Measurements from ENCODE around the gene CAMKMT.

Gene CAMKMT

DNA sequence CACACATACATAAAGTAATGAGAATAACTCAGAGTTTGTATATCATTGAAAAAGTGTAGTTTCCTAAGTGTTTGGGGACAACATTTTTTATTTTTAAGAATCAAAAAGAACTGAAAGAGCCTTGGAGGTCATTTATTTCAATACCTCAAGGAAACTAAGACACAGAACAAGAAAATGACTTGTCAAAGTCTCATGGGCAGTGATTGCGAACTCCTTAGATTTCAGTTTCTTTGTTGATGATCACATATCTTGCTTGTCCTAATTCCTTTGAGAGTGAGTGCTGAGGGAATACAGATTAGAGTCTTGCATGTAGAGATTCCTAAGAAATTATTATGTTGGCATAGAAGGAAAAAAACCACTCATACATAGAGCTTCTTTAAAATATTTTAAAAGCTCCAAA lies 243.8 kb downstream of the CAMKMT start:
- DNase-seq = no peak

DNA sequence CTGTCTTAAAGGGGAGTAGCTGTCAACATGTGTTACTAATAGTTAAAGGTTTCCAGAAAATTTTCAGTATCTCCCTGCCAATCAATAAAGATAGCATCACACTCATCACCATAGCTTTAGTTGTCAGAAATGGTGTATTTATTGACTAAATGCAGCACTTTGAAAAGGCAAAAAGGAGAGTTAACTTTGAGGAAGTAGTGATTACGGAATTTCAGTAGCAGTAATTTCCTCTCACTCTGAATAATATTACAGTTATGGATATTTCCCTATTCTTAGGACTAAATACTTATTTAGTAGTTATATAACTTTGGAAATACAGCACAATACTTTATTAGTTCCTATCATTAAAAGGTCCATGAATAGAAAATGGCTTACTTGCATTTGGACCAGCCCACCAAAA lies 250.5 kb downstream of the CAMKMT start:
- no peak for DNase-seq

DNA sequence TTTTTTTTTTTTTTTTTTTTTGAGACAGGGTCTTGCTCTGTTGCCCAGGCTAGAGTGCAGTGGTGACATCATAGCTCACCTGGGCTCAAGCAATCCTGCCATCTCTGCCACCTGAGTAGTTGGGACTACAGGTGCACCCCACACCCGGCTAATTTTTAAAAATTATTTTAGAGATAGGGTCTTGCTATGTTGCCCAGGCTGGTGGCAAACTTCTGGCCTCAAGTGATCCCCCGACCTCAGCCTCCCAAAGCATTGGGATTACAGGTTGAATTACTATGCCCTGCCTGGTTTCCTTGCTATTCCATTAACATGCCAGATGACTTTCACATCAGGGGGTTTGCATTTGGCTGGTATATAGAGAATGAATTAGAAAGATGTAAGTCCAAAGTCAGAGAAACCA lies 253.2 kb downstream of the CAMKMT start:
- no peak for DNase-seq

DNA sequence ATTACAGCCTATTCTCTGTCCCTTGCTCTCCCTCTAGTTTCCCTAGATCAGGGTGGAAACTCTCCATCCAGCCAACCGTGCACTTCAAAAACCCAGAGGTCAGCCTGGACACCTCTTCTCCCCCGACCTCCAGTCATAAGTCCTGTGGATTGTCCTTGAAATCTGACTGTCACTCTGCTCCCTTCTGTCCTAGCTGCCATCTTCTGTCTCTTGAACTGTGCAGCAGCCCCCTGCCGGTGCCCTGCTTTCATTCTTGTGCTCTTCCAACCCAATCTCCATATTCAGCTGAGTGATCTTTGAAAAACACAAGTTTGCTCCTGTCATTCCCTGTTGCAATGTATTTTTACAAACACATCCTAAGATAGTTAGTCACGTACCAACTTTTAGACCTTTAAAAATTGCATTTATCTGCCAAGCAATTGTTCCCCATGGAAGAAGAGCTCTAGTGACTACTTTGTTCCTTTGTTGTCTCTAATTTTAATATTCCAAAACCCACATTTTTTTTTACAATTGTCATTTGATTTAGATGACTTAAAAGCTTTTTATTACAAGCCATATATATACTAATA lies 254.3 kb downstream of the CAMKMT start:
- DNase-seq = no peak

DNA sequence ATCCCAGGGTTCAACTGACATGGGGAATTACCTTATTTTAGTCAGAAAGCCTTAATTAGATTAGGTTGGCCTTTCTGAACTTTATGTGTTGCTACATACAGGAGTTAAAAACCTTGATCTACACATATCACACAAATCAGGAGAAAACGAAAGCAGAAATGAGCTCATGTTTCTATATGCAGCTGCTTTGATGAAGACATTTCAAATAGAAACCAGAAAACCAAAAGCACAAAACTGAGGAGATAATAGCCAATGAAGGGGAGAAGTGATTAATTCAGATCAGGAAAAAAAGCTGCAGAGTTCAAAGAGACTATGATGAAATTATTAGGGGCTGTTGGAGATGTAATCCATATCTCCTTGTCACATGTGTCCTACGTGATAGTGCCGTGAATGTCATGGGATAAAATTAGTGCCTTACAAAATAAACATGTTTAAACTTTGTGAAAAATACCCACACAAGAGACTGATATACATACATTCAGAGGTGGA lies 255.0 kb downstream of the CAMKMT start:
- DNase-seq = no peak

DNA sequence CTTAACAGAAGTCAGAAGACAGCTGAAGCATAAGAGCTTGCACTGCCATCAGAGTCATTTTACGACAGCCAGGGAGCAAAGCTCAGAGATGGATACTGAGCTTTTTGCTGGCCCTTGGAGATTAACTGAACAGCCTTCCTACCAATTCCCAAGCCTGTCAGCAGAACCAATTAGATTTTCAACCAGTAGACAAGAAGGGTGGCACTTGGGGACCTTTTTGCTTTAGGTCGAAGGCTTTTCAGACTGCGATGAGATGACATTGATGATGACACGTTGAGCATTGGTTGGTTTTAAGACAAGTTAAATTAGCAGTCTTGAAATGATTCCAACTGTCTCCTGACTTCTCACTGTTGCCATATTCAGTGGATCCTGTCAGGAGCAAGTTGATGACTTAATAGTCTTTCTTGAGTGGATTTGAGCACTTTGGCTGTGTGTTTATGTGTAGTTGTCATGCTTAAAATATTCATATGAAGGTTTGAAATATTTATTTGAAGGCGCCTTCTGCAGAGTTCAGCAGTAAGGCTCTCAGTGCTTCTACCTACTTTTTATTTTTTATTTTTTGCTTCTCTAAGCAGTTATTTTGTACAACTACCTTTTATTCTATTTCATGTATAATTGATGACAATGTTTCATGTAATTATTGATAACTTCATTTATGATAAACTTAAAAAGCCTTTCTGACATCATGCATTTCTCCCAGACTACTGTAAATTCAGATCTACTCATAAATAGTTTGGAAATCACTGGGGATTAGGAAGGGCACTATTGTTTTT lies 256.7 kb downstream of the CAMKMT start:
- no peak for DNase-seq

DNA sequence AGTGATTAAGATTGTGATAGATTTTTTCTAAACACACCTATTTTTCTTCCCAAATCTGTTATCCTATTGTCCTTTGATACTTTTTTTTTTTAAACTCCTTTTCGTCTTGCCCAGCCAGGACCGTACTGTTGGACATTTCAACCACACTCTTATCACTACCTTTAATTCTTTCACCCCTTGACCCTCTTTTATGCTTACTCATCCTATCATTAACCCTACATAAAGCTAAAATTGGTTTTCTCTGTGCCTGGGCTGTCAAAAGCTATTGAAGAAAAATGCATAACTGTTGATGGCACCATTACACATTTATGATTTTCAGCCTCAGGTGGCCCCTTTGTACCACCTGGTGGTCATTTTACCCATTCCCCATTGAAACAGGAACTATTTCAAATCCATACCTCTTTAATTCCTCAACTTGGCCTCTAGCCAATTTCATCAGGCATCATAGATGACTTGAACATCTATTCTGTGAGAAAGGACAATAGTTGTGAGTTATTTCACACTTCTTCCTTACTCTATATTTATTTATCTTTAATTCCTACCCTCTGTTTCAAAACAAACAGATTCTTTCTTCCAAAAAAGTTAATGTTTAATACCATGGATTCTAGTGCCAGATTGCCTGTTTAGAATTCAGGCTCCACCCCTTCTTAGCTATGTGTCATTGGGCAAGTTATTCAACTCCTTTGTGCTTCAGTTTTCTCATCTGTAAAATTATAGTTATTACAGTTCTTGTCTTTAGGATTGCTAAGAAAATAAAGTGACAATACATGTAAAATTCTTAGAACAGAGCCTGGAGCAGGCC lies 258.6 kb downstream of the CAMKMT start:
- no peak for DNase-seq

DNA sequence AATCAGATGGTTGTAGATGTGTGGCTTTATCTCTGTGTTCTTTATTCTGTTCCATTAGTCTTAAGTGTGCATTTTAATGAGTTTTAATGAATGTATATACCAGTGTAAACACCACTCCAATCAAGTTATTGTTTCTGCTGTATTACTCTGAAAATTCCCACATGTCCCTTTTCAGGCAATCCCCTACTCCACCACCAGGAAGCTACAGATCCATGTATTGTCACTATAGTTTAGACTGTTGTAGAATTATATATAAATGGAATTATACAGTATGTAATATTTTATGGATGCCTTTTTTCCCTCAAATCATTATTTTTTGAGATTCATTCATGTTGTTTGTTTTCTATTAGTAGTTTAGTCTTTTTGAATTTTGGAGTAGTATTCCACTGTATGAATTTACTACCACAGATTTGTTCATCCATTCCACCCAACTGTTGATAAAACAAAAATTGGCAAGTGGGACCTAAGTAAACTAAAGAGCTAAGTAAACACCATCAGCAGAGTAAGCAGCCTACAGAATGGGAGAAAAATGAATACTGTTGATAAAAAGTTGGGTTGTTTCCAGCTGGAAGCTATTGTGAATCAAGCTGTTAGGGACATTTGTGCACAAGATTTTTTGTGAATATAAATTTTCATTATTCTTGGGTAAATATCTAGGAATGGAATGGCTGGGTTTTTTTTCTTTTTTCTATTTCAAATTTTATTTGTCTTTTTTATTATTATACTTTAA lies 262.0 kb downstream of the CAMKMT start:
- no peak for DNase-seq

DNA sequence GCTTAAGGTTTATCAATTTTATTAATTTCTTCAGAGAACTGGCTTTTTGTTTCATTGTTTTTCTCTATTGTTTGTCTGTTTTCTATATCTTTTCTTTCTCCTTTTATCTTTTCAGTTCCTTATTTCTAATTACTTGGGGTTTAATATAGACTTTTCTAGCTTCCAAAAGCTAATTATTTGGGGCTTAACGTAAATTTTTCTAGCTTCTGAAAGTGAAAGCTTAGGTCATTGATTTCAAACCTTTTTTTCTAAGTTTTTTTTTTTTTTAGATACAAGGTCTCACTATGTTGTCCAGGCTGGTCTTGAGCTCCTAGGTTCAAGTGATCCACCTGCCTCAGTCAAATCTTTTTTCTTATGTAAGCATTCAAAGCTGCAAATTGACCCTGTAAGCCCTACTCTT lies 266.6 kb downstream of the CAMKMT start:
- no peak for DNase-seq

DNA sequence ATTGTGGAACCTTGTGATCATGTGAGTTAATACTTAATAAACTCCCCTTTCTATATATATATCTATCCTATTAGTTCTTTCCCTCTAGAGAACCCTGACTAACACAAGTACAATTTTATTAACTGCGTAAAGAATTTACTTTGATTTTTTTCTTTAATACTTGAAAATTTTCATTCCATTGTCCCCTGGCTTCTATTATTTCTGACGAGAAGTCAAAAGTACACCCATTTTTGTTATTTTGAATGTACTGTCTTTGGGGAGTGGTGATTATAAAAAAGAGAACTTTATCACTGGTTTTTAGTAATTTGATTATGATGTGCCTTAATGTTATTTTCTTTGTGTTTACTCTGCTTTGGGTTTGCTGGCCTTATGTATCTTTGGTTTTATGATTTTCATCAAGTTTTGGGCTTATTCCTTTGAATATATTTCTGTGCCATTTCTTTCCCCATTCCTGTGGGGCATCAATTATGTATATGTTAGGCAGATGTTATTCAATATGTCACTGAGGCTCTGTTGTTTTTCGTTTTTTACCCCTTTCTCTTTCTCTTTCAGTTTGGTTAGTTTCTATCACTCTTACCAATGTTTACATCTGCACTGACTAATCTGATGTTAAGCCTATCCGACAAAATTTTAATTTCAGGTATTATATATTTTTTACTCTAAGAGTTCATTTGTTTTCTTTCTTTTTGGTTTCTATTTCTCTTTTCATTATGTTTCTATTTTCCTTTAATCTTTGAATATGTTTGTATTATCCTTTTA lies 271.4 kb downstream of the CAMKMT start:
- no peak for DNase-seq

DNA sequence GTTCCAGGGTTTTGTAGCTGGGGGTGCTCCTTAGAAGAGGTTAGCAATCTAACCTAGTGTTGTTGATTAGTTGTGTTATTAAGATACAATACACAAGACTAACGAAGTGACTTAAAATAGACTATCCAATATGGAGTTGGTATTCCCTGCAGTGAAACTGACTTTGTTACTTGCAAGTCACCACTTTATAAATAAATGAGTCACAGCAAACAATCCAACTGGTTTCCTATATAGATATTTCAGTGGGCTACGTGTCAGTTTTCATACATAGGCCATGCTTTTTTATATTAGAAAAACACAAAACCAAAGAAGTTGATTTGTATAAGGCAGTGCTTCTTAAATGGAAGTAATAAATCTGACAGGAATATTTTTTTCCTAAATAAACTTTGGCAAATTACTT lies 274.0 kb downstream of the CAMKMT start:
- DNase-seq = no peak

DNA sequence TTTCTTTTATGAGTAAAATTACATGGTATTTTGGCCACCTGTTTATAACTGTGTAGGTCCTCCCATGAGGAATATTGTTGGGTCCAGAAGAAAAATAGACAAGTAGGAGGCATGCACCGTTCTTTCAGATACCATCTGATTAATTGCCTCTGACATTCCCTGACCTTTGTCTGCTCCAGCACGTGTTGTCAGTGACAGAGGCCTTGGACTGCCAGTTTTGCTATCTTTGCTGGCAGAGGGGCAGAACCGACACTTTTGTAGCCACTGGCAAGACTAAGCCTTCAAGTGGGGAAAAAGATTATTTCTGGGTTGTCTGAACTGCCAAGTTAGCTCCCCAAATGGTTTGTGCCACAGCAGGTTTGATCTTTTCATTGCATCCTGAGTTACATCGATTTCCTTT lies 276.9 kb downstream of the CAMKMT start:
- no peak for DNase-seq

DNA sequence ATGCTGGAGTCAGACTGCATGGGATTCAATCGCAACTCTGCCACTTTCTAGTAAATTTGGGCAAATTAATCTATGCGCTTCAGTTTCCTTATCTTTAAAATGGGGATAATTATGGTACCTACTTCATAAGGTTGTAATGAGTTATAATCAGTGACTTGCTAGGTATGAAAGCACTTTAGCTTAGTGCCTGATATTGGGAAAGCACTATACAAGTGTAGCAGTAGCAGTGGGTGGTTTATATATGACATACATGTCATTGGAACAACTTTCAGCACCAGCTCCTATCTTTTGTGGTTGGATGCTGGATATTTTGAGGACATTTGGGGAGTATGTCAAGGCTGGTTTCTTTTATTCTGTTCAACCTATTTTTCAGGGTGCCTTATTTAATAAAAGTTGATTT lies 277.7 kb downstream of the CAMKMT start:
- DNase-seq = no peak

DNA sequence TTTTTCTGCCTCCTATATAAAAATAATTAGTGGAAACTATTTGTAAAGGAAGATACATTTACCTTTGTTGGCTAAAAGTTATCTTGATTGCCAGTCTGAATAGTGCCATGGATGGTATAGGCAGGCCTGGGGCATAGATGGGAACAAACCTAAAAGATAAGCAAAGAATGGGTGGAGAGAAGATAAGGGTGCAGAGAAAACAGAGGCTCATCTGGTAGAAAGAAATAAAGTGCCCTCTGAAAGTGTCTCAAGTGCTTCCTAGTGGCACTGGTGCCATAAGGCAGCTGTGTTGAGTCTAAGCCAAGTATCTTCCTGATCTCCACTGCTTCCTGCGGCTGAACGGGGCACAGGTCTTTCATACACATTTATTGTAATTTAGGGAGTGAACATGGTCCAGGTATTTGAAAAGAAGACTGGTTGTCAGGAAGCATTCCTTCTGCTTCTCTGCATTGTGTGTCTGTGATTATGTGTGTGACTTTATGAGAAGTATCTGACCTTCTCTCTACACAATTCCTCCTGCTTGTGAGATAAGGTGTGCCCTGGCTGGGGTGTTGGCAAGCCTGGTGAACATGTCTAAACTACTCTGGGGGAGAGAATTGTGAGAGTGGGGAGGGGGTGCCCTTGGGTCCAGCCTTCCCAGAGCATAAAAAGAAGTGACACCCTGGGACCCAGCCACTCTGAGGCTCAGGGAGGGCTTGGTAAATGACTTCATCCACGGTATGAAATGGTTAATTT lies 280.5 kb downstream of the CAMKMT start:
- no peak for DNase-seq

DNA sequence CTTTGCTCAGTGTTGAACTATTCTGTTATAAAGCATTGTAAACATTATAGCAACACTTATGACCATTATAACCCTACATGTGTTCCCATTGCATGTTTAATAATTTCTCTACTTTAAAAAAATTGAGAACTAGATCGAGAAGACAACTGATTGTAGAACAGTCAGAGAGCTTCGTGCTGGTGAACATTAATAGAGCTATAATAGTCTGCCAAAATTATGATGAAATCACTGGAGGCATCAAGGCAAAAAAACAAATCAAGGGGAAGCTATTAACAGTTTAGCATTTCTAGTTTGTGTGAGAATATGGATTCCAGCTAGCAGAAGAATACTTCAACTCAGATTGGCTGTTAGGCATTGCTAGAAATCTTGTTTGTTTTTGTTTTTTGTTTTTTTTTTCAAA lies 284.2 kb downstream of the CAMKMT start:
- DNase-seq = no peak

DNA sequence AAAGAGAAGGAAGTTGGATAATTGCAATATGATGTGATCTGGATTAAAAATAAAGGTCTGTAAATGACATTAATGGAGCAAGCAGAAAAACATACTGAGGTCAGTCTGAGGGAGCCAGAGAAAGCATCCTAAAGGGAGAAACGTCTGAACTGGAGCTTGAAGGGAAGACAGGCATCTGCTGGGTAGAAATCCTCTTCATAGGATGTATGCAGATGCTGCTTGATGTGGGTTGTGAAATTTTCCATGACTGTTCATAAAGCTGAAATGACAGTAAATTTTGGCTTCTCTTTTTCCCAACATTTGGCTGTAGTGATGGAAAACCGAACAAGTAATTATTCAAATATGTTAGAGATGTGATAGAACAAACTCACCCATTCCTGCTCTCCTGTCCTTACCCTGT lies 287.6 kb downstream of the CAMKMT start:
- no peak for DNase-seq

DNA sequence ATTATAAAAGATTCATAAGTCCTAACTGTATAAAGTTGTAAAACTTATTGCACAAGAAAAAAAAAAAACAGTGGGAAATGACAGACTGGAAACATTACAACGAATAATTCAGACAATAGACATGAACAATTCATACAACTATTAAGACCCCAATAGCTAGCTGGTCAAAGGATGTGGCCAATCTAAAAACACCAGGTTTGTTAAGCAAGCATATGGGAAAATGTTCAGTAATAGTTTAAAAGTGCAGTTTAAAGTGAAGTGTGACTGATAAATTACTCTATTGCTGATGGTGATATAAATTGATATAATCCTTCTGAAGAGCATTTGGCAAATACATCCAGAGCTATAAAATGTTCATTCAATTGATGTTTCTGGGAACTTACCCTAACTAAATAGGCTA lies 289.0 kb downstream of the CAMKMT start:
- no peak for DNase-seq

DNA sequence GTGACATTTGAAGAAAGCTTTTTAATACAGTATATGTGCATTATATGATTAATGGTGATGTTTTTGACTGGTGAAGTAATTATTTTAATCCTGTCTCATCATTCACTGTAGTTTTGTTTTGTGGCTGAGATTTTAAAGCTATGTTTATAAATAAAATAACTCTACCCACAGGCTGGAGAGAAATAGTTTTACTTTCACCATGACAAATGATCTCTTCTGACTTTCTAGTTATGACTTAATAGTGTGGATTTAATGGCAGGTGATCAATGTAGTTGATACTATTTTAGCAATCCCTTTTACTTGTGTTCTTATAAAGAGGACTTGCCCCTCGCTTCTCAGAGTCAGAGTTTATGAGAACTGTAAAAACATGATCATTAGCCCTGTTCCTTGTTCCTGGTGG lies 290.2 kb downstream of the CAMKMT start:
- DNase-seq = no peak

DNA sequence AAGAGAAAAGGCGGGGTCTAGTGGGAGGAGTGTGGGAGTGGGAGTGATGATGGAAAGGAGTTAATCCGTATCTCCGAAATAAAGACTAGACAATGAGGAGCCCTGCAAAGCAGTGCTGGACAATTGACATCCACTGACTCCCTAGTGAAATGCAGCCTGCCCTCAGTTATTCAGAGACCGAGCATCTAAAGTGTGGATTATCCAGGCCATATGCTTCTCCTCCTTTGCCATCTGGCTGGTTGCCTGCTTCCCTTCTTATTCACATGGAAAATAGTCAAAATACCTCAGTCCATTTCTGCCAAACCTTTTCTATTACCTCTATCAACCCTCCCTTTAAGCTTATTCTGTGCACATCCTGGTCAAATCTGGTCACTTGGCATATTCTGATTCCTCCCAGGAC lies 291.0 kb downstream of the CAMKMT start:
- DNase-seq = no peak

DNA sequence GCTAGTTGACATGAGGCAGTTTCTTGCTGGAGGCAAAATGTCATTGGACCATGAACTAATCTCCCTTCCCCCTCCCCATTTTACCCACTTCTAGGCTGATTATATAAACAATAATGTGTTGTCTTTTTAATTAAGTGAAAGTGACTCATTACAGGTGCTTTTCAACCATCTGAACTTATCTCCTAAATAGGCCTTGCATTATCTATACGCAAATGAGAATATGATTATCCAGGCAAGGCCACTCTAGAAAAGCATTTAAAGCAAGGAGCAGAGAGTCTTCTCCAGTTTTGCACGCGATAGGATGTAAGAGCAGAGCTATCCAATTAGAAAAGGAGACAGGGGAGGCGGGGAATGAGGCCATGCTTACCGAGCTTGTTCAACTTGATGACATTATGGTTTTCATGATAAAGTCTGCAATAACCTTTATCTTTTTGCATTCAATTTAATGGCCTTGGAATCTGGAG lies 293.7 kb downstream of the CAMKMT start:
- no peak for DNase-seq

DNA sequence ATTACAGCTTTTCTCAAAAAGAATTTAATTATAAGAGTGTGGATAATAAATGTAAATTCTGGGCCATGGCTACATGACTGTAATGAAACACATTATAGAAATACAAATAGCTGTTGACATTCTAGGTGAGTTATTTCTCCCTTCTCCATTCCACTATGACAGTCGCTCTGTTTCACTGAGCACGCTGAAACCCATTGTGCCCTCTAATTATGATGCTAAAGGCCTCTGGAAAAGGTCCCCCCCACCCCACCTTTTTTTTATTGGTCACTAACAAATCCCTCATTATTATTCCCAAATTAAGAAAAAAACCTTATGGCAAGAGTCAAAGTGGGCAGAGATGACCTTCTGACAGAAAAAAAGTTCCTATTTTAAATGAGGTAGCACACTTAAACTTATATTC lies 294.7 kb downstream of the CAMKMT start:
- no peak for DNase-seq
